22Rv1 (cell line): ENCODE data around the gene BTG4.

ENCODE experiments used
- CTCF ChIP-seq: fragments of 450-650 bp; IDR thresholded peaks from 2 replicates; pipeline ENCODE4 v1.5.1; 2017; ENCODE audit warnings: mild to moderate bottlenecking
- ZFX ChIP-seq: fragments of 450-650 bp; IDR thresholded peaks from 2 replicates; pipeline ENCODE4 v1.6.1; 2017; ENCODE audit warnings: antibody characterized with exemption, borderline replicate concordance

- no peak for TF ChIP-seq CTCF
- TF ChIP-seq ZFX = no peak
Measured at GRCh38 chr11:111540114-111540936, 28.1 kb upstream of the BTG4 start, which contains the start of gene LAYN.
